Panc1 (cell line): ENCODE measurements around the gene MTA3. TPM values are rescaled to one million over a fixed set of nuclear protein-coding genes. Genes with fewer than 3 reads are reported as not detected.

Experiments
- ATAC-seq: fragments of 200-7000 bp; cut with Tn5 transposase; 2 replicates; pipeline ENCODE4 v1.9.1; 2020; ENCODE audit warnings: mild to moderate bottlenecking, moderate library complexity
- BruUV-seq: library from RNA; stranded (reverse); fragments of 400-500 nt; replicated peaks from 2 replicates; lab custom pipeline; 2021; lab: Mats Ljungman, UMichigan
- CTCF ChIA-PET: fragments of 300-600 bp; sonication (Branson Sonifier 250); formaldehyde crosslinking; loops from one replicate; lab custom pipeline; 2022; ENCODE audit warnings: antibody characterized with exemption; lab: Charles Lee
- POLR2A ChIA-PET: fragments of 300-600 bp; sonication (Branson Sonifier 250); formaldehyde crosslinking; loops from one replicate; lab custom pipeline; 2022; ENCODE audit warnings: antibody characterized with exemption; lab: Charles Lee
- DNase-seq: peaks from one replicate; pipeline ENCODE4 v3.0.0-alpha.2; 2010; ENCODE audit warnings: low read depth, low spot score
- H3K27ac ChIP-seq: 2 replicates; pipeline ENCODE4 v1.5.1; 2011; ENCODE audit warnings: mild to moderate bottlenecking, low read length, inconsistent platforms
- H3K27me3 ChIP-seq: fragments of 200-500 bp; sonication (Bioruptor generic); 2 replicates; pipeline ENCODE4 v1.6.0; 2014; ENCODE audit warnings: low read length, inconsistent platforms; ENCODE audit not compliant: control insufficient read depth, insufficient read depth
- H3K36me3 ChIP-seq: fragments of 200-500 bp; sonication (Bioruptor generic); 2 replicates; pipeline ENCODE4 v1.5.1; 2014; ENCODE audit warnings: inconsistent platforms, mild to moderate bottlenecking, low read length, moderate library complexity; ENCODE audit not compliant: control insufficient read depth, insufficient read depth
- H3K4me1 ChIP-seq: 2 replicates; pipeline ENCODE4 v1.5.1; 2011; ENCODE audit warnings: inconsistent platforms, mild to moderate bottlenecking, low read length, moderate library complexity; ENCODE audit not compliant: control insufficient read depth, insufficient read depth
- H3K4me3 ChIP-seq, 2 experiments: 2 replicates each; pipeline ENCODE4 v1.5.1; 2011 to 2012; ENCODE audit warnings: low read depth in 2 of 2, low read length in 2 of 2, mild to moderate bottlenecking in 2 of 2, inconsistent platforms in 1 of 2, moderate library complexity in 1 of 2
- H3K9me3 ChIP-seq: fragments of 200-500 bp; sonication (Bioruptor generic); 2 replicates; pipeline ENCODE4 v1.5.1; 2014; ENCODE audit warnings: low read depth, mild to moderate bottlenecking, inconsistent platforms, low read length, moderate library complexity; ENCODE audit not compliant: control insufficient read depth, insufficient read depth
- POLR2AphosphoS5 ChIP-seq: IDR thresholded peaks from 2 replicates; pipeline ENCODE4 v1.6.1; 2012; ENCODE audit warnings: mild to moderate bottlenecking, low read depth, low read length, moderate library complexity
- REST ChIP-seq, 2 experiments: IDR thresholded peaks; 2 replicates each; pipeline ENCODE4 v1.6.1; 2011 to 2012; ENCODE audit warnings: low read depth in 2 of 2, control low read depth in 1 of 2, low read length in 1 of 2, mild to moderate bottlenecking in 1 of 2, moderate library complexity in 1 of 2; ENCODE audit not compliant: insufficient read depth in 1 of 2
- SIN3A ChIP-seq: IDR thresholded peaks from 2 replicates; pipeline ENCODE4 v1.6.1; 2012; ENCODE audit warnings: low read depth, mild to moderate bottlenecking, low read length, moderate library complexity, borderline replicate concordance; ENCODE audit not compliant: insufficient read depth
- TCF7L2 ChIP-seq: IDR thresholded peaks from 2 replicates; pipeline ENCODE4 v1.6.1; 2011; ENCODE audit warnings: mild to moderate bottlenecking, low read depth, low read length, inconsistent platforms
- in situ Hi-C: cut with HindIII; loops from 2 replicates; pipeline ENCODE4 v1.10.0; 2016; ENCODE audit warnings: low sequenced_read_pairs, low pct_unique_long_range_greater_than_20kb
- intact Hi-C: fragments of 100-400 bp; cut with micrococcal nuclease; formaldehyde crosslinking; loops from one replicate; pipeline ENCODE4 v1.10.0; 2022; ENCODE audit not compliant: unreplicated experiment
- total RNA-seq: library from RNA; stranded (reverse); gene quantifications from one replicate; pipeline ENCODE4 v1.2.1, GENCODE V29; 2021; ENCODE audit not compliant: unreplicated experiment
- TF ChIP-seq, protein P1 (sequence below): fragments of 450-650 bp; IDR thresholded peaks from 2 replicates; pipeline ENCODE4 v1.5.1; 2017; ENCODE audit warnings: mild to moderate bottlenecking

The MTA3 gene
- total RNA-seq, 1 experiment from 2014 or later: 65.6 TPM

GRCh38 chr2:42804338-42804737 is 235.9 kb downstream of the MTA3 start:
- TF ChIP-seq POLR2AphosphoS5 (no peak), TCF7L2 (no peak), SIN3A (no peak), REST (IDR thresholded peaks at IDR 0.05; ENCODE audit: insufficient read depth in 1 of 2, low read depth in 2 of 2, low read length in 1 of 2) (no peak)
- TF ChIP-seq, protein P1, sequence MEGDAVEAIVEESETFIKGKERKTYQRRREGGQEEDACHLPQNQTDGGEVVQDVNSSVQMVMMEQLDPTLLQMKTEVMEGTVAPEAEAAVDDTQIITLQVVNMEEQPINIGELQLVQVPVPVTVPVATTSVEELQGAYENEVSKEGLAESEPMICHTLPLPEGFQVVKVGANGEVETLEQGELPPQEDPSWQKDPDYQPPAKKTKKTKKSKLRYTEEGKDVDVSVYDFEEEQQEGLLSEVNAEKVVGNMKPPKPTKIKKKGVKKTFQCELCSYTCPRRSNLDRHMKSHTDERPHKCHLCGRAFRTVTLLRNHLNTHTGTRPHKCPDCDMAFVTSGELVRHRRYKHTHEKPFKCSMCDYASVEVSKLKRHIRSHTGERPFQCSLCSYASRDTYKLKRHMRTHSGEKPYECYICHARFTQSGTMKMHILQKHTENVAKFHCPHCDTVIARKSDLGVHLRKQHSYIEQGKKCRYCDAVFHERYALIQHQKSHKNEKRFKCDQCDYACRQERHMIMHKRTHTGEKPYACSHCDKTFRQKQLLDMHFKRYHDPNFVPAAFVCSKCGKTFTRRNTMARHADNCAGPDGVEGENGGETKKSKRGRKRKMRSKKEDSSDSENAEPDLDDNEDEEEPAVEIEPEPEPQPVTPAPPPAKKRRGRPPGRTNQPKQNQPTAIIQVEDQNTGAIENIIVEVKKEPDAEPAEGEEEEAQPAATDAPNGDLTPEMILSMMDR: no peak
- POLR2A ChIA-PET: no interaction called here
- no peak for DNase-seq
- Histone ChIP-seq H3K4me1 (peaks cover 4% of the 10 kb centered on the region), H3K36me3 (no peaks in the 10 kb centered on the region), H3K27me3 (no peaks in the 10 kb centered on the region), H3K9me3 (no peaks in the 10 kb centered on the region), H3K27ac (no peak overlapping the region), H3K4me3 (no peak overlapping the region)
- no peak for ATAC-seq
- in situ Hi-C loops (no loop called here), intact Hi-C loops (no loop called here)
- BruUV-seq: no TSS peak
- CTCF ChIA-PET: no interaction called here

DNA sequence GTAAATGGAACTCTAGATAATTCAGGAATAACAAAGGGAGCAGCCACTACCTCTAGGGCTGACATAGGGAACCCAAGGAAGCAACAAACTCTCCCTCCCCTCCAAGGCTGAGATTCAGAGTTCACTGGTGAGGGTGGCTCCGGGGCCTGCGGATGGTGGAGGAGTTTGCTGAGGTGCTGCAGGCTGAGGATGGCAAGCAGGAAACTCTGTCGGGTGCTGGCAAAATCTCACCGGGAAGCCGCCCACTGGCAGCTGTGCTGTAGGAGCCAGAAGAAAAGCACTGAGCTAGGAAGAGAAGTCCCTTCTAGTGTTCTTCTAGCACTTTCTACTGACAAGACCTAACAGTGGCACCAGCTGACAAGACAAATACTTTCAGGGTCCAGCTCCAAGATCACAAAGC is 236.5 kb downstream of the MTA3 start:
- DNase-seq (no peak), ATAC-seq (no peak)
- POLR2A ChIA-PET: no interaction called here
- TF ChIP-seq POLR2AphosphoS5: no peak
- no peak for TF ChIP-seq REST (IDR thresholded peaks at IDR 0.05; ENCODE audit: insufficient read depth in 1 of 2, low read depth in 2 of 2, low read length in 1 of 2)
- TF ChIP-seq TCF7L2: no peak
- no peak for TF ChIP-seq SIN3A
- TF ChIP-seq, protein P1: no peak
- peaks cover 6% of the 10 kb centered on the region for H3K4me1 ChIP-seq
- H3K36me3 ChIP-seq: no peaks in the 10 kb centered on the region
- BruUV-seq: no TSS peak
- H3K4me3 ChIP-seq: no peak overlapping the region
- H3K9me3 ChIP-seq: no peaks in the 10 kb centered on the region
- intact Hi-C loops (no loop called here), in situ Hi-C loops (no loop called here)
- CTCF ChIA-PET: no interaction called here
- no peaks in the 10 kb centered on the region for H3K27me3 ChIP-seq
- no peak overlapping the region for H3K27ac ChIP-seq

Other genes with a start within 250 kb of the MTA3 start
- gene COX7A2L, start 207.4 kb upstream of the MTA3 start, total RNA-seq: 132 TPM
- 4.3 TPM for gene KCNG3, start 74.7 kb upstream of the MTA3 start, total RNA-seq
- gene OXER1, start 195.5 kb downstream of the MTA3 start, total RNA-seq: 0.10 TPM
- 0.74 TPM for gene HAAO, start 224.0 kb downstream of the MTA3 start, total RNA-seq